Lung (tissue), 12 donors: ENCODE results near the gene PLEKHN1. TPM values are rescaled to one million over a fixed set of nuclear protein-coding genes. Genes with fewer than 3 reads are reported as not detected.
"Not testable (repeated sequence)": the region's sequence is repeated elsewhere in the genome, so short reads cannot be mapped to it uniquely, and the experiment has no call there.

Experiments
- ATAC-seq: fragments of 200-7000 bp; cut with Tn5 transposase; one replicate; pipeline ENCODE4 v1.9.1; 2020; ENCODE audit warnings: moderate number of reproducible peaks; ENCODE audit not compliant: insufficient read depth, low FRiP score
- DNase-seq, 3 donors: peaks; one replicate each; pipeline ENCODE4 v3.0.0-alpha.2; 2013 to 2017
- H3K27ac ChIP-seq, 2 donors: one replicate each; pipeline ENCODE4 v1.5.1; 2013; ENCODE audit warnings: mild to moderate bottlenecking in 2 of 2, moderate library complexity in 2 of 2, control low read depth in 1 of 2, inconsistent platforms in 1 of 2, low read depth in 1 of 2, low read length in 1 of 2
- H3K27me3 ChIP-seq, 3 donors: one replicate each; pipeline ENCODE4 v1.5.1; 2013; ENCODE audit warnings: low read length in 2 of 3; ENCODE audit not compliant: control insufficient read depth in 3 of 3, insufficient read depth in 3 of 3
- H3K36me3 ChIP-seq, 4 donors: one replicate each; pipeline ENCODE4 v1.5.1; 2013; ENCODE audit warnings: low read length in 4 of 4, mild to moderate bottlenecking in 1 of 4, moderate library complexity in 1 of 4; ENCODE audit not compliant: control insufficient read depth in 4 of 4, insufficient read depth in 4 of 4
- H3K4me1 ChIP-seq, 5 donors: one replicate each; pipeline ENCODE4 v1.5.1; 2013; ENCODE audit warnings: low read length in 5 of 5, mild to moderate bottlenecking in 2 of 5, moderate library complexity in 1 of 5; ENCODE audit not compliant: control insufficient read depth in 5 of 5, insufficient read depth in 5 of 5
- H3K4me3 ChIP-seq: one replicate; pipeline ENCODE4 v1.5.1; 2013; ENCODE audit warnings: mild to moderate bottlenecking, control low read depth, moderate library complexity
- H3K9ac ChIP-seq, 2 donors: one replicate each; pipeline ENCODE4 v1.5.1; 2013; ENCODE audit warnings: low read length in 2 of 2, control low read depth in 1 of 2; ENCODE audit not compliant: insufficient read depth in 1 of 2
- H3K9me3 ChIP-seq, 4 donors: one replicate each; pipeline ENCODE4 v1.5.1; 2013; ENCODE audit warnings: low read length in 3 of 4, mild to moderate bottlenecking in 1 of 4, moderate library complexity in 1 of 4; ENCODE audit not compliant: control insufficient read depth in 4 of 4, insufficient read depth in 3 of 4
- CTCF ChIP-seq: IDR thresholded peaks from 2 replicates; pipeline ENCODE4 v1.5.1; 2012; ENCODE audit warnings: mild to moderate bottlenecking; ENCODE audit errors: control extremely low read depth, extremely low read depth
- WGBS, 2 donors: extraction: QIAGEN DNeasy Blood & Tissue Kit; methylation state at CpG; one replicate each; pipeline ENCODE4 v1.1.7; 2013; 5-methylcytosine and 5-hydroxymethylcytosine counted together
- polyA plus RNA-seq, 2 donors: library from polyadenylated mRNA; stranded (reverse); fragments of 200-250 nt; gene quantifications; one replicate each; pipeline ENCODE4 v1.2.1, GENCODE V29; 2013
- total RNA-seq, 2 donors: library from RNA; depleted of rRNA in 1 of 2; stranded (reverse); fragments of >200 nt in 1 of 2; gene quantifications; one replicate each; pipeline ENCODE4 v1.2.1, GENCODE V29; 2014 to 2021
- donor health status: control.
- donor health status: control.
- donor health status: Bipolar disorder and iron deficiency.
- donor health status: healthy.
- donor health status: DM: yes; HTN: yes; CAD: no.

PLEKHN1 gene
- total and polyA plus RNA-seq, 4 donors: 2.0 to 5.1 (median 2.4) TPM

DNA sequence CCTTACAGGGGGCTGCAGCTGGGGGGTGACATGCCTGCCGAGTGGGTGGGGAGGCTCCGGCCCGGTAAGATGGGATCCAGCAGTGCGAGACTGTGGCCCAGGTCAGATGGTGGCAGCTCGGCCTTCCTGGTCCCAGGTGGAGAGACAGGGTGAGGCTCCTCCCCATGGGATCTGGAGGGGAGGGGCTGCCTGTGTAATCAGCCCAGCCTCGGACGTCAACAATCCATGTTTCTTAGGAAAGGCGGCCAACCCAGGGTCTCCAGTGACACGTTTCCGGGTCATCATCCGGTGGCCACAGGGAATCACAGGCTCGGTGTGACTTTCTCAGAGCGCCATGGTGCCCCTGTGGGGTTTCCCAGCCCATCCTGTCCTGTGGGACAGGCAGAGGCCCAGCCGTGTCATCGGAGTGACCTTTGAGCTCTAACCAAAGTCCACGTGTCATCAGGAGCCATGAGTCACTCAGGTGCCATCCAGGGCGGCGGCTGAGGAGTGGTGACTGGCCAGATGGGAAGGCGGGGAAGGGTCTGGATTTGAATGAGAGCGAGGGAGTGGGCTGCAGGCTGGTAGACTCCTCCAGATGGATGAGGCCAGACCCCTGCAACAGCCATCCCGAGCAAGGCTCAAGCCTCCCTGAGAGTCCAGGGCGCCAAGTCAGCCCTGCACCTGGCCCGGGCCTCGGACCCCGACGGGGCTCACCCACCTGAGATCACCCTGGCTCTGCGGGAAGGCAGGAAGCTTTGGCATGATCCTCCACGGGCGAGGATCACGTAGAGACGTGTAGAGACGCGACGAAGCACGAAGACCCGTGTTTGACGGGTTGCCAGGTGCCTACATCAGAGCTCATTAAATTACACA is 40.2 kb downstream of the PLEKHN1 start:
- H3K4me3 ChIP-seq: no peak overlapping the region
- no peaks in the 10 kb centered on the region for H3K9me3 ChIP-seq
- 85 to 93% methylated on average over 37 of the region's 37 CpGs for WGBS, 2 donors
- H3K27me3 ChIP-seq: no peaks in the 10 kb centered on the region
- no peak for TF ChIP-seq CTCF
- H3K9ac ChIP-seq: no peak overlapping the region
- ATAC-seq (no peak), DNase-seq (no peak)
- no peaks in the 10 kb centered on the region for H3K36me3 ChIP-seq
- peaks cover 0 to 17% (median 15%) of the 10 kb centered on the region in 5 donors for H3K4me1 ChIP-seq
- H3K27ac ChIP-seq: no peak overlapping the region

DNA sequence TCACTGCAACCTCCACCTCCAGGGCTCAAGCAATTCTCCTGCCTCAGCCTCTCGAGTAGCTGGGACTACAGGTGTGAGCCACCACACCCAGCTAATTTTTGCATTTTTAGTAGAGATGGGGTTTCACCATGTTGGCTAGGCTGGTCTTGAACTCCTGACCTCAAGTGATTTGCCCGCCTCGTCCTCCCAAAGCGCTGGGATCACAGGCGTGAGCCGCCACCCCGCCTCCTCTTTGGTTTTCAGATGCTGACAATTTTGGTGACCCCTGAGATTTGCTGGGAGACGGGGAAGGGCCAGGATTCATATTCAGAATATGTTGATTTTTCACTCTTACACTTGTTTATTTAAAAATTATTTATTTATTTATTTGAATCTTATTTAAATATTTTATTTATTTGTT is 43.8 kb downstream of the PLEKHN1 start:
- DNase-seq, ATAC-seq: not testable (repeated sequence)
- WGBS, 2 donors: 96 to 97% methylated on average over 8 of the region's 8 CpGs

GRCh38 chr1:1011396-1011949 is 45.2 kb downstream of the PLEKHN1 start:
- Histone ChIP-seq H3K4me1 (peaks cover 0 to 16% (median 3%) of the 10 kb centered on the region in 5 donors), H3K27me3 (no peaks in the 10 kb centered on the region), H3K9ac (no peak overlapping the region), H3K27ac (no peak overlapping the region), H3K4me3 (no peak overlapping the region), H3K9me3 (no peaks in the 10 kb centered on the region), H3K36me3 (no peaks in the 10 kb centered on the region)
- DNase-seq (no peak), ATAC-seq (no peak)
- WGBS, 2 donors: 77 to 78% methylated on average over 14 of the region's 14 CpGs
- no peak for TF ChIP-seq CTCF

More for the DNA sequence above, 43.8 kb downstream of the PLEKHN1 start:
- H3K4me3 ChIP-seq, H3K9me3 ChIP-seq, H3K36me3 ChIP-seq, H3K27me3 ChIP-seq, H3K9ac ChIP-seq, H3K27ac ChIP-seq: not testable (repeated sequence)
- H3K4me1 ChIP-seq: peaks cover 0 to 27% (median 12%) of the 10 kb centered on the region in 5 donors

- Histone ChIP-seq H3K4me1 (peaks cover 0 to 16% (median 3%) of the 10 kb centered on the region in 5 donors), H3K27ac (peak overlapping the region; percentile 46 to 76), H3K9ac (peak overlapping the region in 1 of 2 donors; percentile 96)
- DNase-seq, H3K27me3 ChIP-seq, H3K9me3 ChIP-seq, H3K36me3 ChIP-seq, ATAC-seq, H3K4me3 ChIP-seq: not testable (repeated sequence)
- 59 to 68% methylated on average over 13 of the region's 13 CpGs for WGBS, 2 donors
Observed at GRCh38 chr1:1012736-1013104, 46.4 kb downstream of the PLEKHN1 start.
